Breast epithelium (tissue), 3 donors: ENCODE results near the gene HDAC4.

Experiments
- CTCF ChIP-seq, 3 donors: fragments of 450-650 bp; IDR thresholded peaks; one replicate each; pipeline ENCODE4 v1.5.1; 2016 to 2017; ENCODE audit warnings: antibody characterized with exemption in 3 of 3, mild to moderate bottlenecking in 3 of 3, moderate library complexity in 3 of 3
- POLR2A ChIP-seq: fragments of 450-650 bp; IDR thresholded peaks from one replicate; pipeline ENCODE4 v1.6.1; 2016; ENCODE audit warnings: antibody characterized with exemption, mild to moderate bottlenecking, moderate library complexity
- POLR2AphosphoS5 ChIP-seq, 3 donors: sonication (generic); formaldehyde crosslinking; IDR thresholded peaks; one replicate each; pipeline ENCODE4 v1.6.1; 2017; ENCODE audit warnings: antibody characterized with exemption in 3 of 3

- no peak for TF ChIP-seq POLR2A
- TF ChIP-seq CTCF (IDR thresholded peaks at IDR 0.05), result no peak
- no peak for TF ChIP-seq POLR2AphosphoS5 (IDR thresholded peaks at IDR 0.05)
Measured at GRCh38 chr2:239130041-239130440, 270.8 kb downstream of the HDAC4 start.
